H1 (cell line): ENCODE results near the gene GABRB2.

Source experiments
- BACH1 ChIP-seq: IDR thresholded peaks from 2 replicates; pipeline ENCODE4 v1.6.1; 2012; ENCODE audit warnings: low read length, improper control_type of control experiment
- BRCA1 ChIP-seq: IDR thresholded peaks from 2 replicates; pipeline ENCODE4 v1.6.1; 2012; ENCODE audit warnings: low read depth, low read length, improper control_type of control experiment
- CTCF ChIP-seq, 3 experiments: IDR thresholded peaks; 1 replicate in 2 of 3; 2 replicates in 1 of 3; pipeline versions ENCODE4 v1.5.1 to v1.6.1; 2011; ENCODE audit warnings: low read length in 3 of 3, mild to moderate bottlenecking in 3 of 3, inconsistent platforms in 2 of 3, low read depth in 1 of 3, moderate library complexity in 1 of 3; ENCODE audit not compliant: insufficient read depth in 1 of 3; ENCODE audit errors: control extremely low read depth in 1 of 3
- FOSL1 ChIP-seq: IDR thresholded peaks from 2 replicates; pipeline ENCODE4 v1.6.1; 2011; ENCODE audit warnings: mild to moderate bottlenecking, low read depth, low read length, moderate library complexity; ENCODE audit not compliant: insufficient read depth
- JUN ChIP-seq: IDR thresholded peaks from 2 replicates; pipeline ENCODE4 v1.6.1; 2011; ENCODE audit warnings: low read depth, mild to moderate bottlenecking, improper control_type of control experiment, low read length
- JUND ChIP-seq: IDR thresholded peaks from 2 replicates; pipeline ENCODE4 v1.6.1; 2011; ENCODE audit warnings: mild to moderate bottlenecking, improper control_type of control experiment, low read length
- KDM5A ChIP-seq: fragments of 200-600 bp; IDR thresholded peaks from 2 replicates; pipeline ENCODE4 v1.7.1; 2012; ENCODE audit warnings: mild to moderate bottlenecking, low read length, inconsistent platforms, mixed read lengths
- MAFK ChIP-seq: IDR thresholded peaks from 2 replicates; pipeline ENCODE4 v1.6.1; 2012; ENCODE audit warnings: low read depth, mild to moderate bottlenecking, improper control_type of control experiment, low read length
- POLR2A ChIP-seq, 2 experiments: IDR thresholded peaks; 1 replicate in 1 of 2; 2 replicates in 1 of 2; pipeline ENCODE4 v1.6.1; 2011; ENCODE audit warnings: low read depth in 2 of 2, low read length in 2 of 2, mild to moderate bottlenecking in 2 of 2; ENCODE audit errors: control extremely low read depth in 1 of 2
- TAF1 ChIP-seq: IDR thresholded peaks from 2 replicates; pipeline ENCODE4 v1.6.1; 2011; ENCODE audit warnings: mild to moderate bottlenecking, low read depth, low read length
- USF2 ChIP-seq: IDR thresholded peaks from 2 replicates; pipeline ENCODE4 v1.6.1; 2011; ENCODE audit warnings: low read length, improper control_type of control experiment

GRCh38 chr5:161306351-161306995 lies 240.1 kb downstream of the GABRB2 start:
- TF ChIP-seq POLR2A (IDR thresholded peaks at IDR 0.05; ENCODE audit: control extremely low read depth in 1 of 2, low read depth in 2 of 2, low read length in 2 of 2) (no peak), CTCF (IDR thresholded peaks at IDR 0.05; ENCODE audit: control extremely low read depth in 1 of 3, insufficient read depth in 1 of 3, low read depth in 1 of 3, low read length in 3 of 3) (no peak), JUN (no peak), BRCA1 (no peak), FOSL1 (no peak), USF2 (no peak), KDM5A (no peak), JUND (no peak), TAF1 (no peak), MAFK (no peak), BACH1 (no peak)
